GM21619 (cell line): ENCODE results near the gene MMP17.

Source experiments
- ATAC-seq: cut with Tn5 transposase; IDR thresholded peaks from one replicate; pipeline ENCODE4 v1.9.1; 2021; ENCODE audit not compliant: unreplicated experiment

MMP17 gene

GRCh38 chr12:131829791-131830334, 1.7 kb downstream of the MMP17 start:
- ATAC-seq: peak; percentile 4

- ATAC-seq: peak; percentile 44
Observed at GRCh38 chr12:131830335-131830913, 2.2 kb downstream of the MMP17 start.

- no peak for ATAC-seq
Observed at GRCh38 chr12:131830914-131831571, 2.9 kb downstream of the MMP17 start.

GRCh38 chr12:131831635-131832041, 3.4 kb downstream of the MMP17 start:
- ATAC-seq: no peak

GRCh38 chr12:131832321-131833231, 4.4 kb downstream of the MMP17 start:
- ATAC-seq: no peak

- ATAC-seq: no peak
Observed at GRCh38 chr12:131833288-131833895, 5.2 kb downstream of the MMP17 start.

- no peak for ATAC-seq
Observed at GRCh38 chr12:131833896-131834641, 5.9 kb downstream of the MMP17 start.

GRCh38 chr12:131834798-131835615, 6.8 kb downstream of the MMP17 start:
- ATAC-seq: no peak

GRCh38 chr12:131835616-131836171, 7.5 kb downstream of the MMP17 start:
- no peak for ATAC-seq

GRCh38 chr12:131836193-131836592, 8.0 kb downstream of the MMP17 start:
- no peak for ATAC-seq

- ATAC-seq: no peak
Observed at GRCh38 chr12:131836714-131837397, 8.7 kb downstream of the MMP17 start.

GRCh38 chr12:131840643-131841416, 12.6 kb downstream of the MMP17 start:
- no peak for ATAC-seq

GRCh38 chr12:131841547-131841946, 13.4 kb downstream of the MMP17 start:
- ATAC-seq: no peak

- no peak for ATAC-seq
Observed at GRCh38 chr12:131842169-131842568, 14.0 kb downstream of the MMP17 start.

GRCh38 chr12:131843527-131843926, 15.3 kb downstream of the MMP17 start:
- no peak for ATAC-seq

GRCh38 chr12:131844140-131844539, 15.9 kb downstream of the MMP17 start:
- ATAC-seq: no peak

- ATAC-seq: no peak
Observed at GRCh38 chr12:131844656-131845055, 16.5 kb downstream of the MMP17 start.

- no peak for ATAC-seq
Observed at GRCh38 chr12:131845121-131845520, 16.9 kb downstream of the MMP17 start.
